Activated naive CD8-positive, alpha-beta T cell treated with anti-CD3 and anti-CD28 coated beads, Interleukin-2, amount 10 ng/mL, durations not matched to agents 7 days and 5 days (primary cell): ENCODE results near the gene FILIP1L. TPM values are rescaled to one million over a fixed set of nuclear protein-coding genes. Genes with fewer than 3 reads are reported as not detected.
A peak's percentile ranks its signal among the peaks of the same experiment; 100 is the strongest.

Experiments used
- ATAC-seq: fragments of 150-1000 bp; cut with Tn5 transposase; one replicate; pipeline ENCODE4 v1.10.0; 2021; ENCODE audit warnings: low read depth, moderate library complexity
- POLR2A ChIA-PET: fragments of 350-600 bp; sonication (Branson Sonifier 250); formaldehyde crosslinking; loops from one replicate; lab custom pipeline; 2021; ENCODE audit warnings: antibody characterized with exemption; lab: Charles Lee
- DNase-seq: peaks from one replicate; pipeline ENCODE4 v3.0.0; 2021
- H3K27ac Mint-ChIP-seq: one replicate; pipeline ENCODE4 v1.8.0; 2022; ENCODE audit warnings: mild to moderate bottlenecking, mixed read lengths
- H3K27me3 Mint-ChIP-seq: one replicate; pipeline ENCODE4 v1.8.0; 2022; ENCODE audit warnings: mild to moderate bottlenecking, moderate library complexity, mixed read lengths
- H3K36me3 Mint-ChIP-seq: one replicate; pipeline ENCODE4 v1.8.0; 2021; ENCODE audit warnings: mild to moderate bottlenecking, mixed read lengths
- H3K4me1 Mint-ChIP-seq: one replicate; pipeline ENCODE4 v1.8.0; 2021; ENCODE audit warnings: mixed read lengths
- H3K4me3 Mint-ChIP-seq: one replicate; pipeline ENCODE4 v1.8.0; 2022; ENCODE audit warnings: mild to moderate bottlenecking, moderate library complexity, mixed read lengths
- H3K9me3 Mint-ChIP-seq: one replicate; pipeline ENCODE4 v1.8.0; 2021; ENCODE audit warnings: mixed read lengths
- total RNA-seq, 2 experiments: library from RNA; stranded (reverse); gene quantifications; one replicate each; pipeline ENCODE4 v1.2.3, GENCODE V29; 2021

FILIP1L gene
- total RNA-seq, 2 experiments from 2014 or later, result 2.0 to 2.4 TPM

- Mint-ChIP-seq H3K36me3 (peaks cover 8% of the 10 kb centered on the region), H3K4me1 (peaks cover 54% of the 10 kb centered on the region), H3K27ac (no peak overlapping the region), H3K4me3 (no peak overlapping the region), H3K27me3 (peaks cover 13% of the 10 kb centered on the region), H3K9me3 (no peaks in the 10 kb centered on the region)
- POLR2A ChIA-PET, result no interaction called here
- ATAC-seq (no peak), DNase-seq (no peak)
Measured at GRCh38 chr3:99869621-99870020, 244.7 kb downstream of the FILIP1L start.

GRCh38 chr3:99868311-99868646, 246.0 kb downstream of the FILIP1L start:
- peaks cover 16% of the 10 kb centered on the region for H3K36me3 Mint-ChIP-seq
- H3K4me3 Mint-ChIP-seq, result no peak overlapping the region

DNA sequence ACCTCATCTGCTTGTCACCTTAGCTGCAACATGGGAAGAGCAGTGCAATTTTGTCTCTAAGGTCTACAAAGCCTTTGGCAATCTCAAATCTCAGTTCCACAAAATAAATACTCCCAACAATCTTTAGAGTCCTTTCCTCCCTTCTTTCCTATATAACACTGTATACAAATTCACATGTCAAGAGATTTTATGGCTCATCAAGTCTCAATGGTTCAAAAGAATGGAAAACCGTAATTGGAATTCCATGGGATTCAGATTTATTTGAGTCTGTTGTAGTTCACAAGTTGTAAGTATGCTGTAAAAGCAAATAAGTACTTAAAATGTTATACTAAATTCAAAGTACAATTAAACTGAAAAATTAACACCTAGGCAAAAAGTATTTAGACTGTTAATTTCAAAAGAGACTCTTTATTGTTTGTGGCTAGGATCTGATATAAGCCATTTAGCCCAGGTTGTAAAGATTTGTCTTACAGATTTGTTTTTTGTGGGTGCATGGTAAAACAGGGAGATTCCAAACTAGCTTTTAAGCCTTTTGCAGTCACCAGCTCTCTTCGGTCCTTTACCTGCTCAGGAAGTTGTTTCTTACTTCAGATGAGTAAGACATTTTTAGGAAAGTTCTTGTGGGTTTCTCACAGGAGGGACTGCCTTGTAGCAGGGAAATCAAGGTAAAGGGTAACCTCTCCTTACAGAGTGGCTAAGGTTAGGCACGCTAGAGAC, 246.5 kb downstream of the FILIP1L start:
- no peak overlapping the region for H3K27ac Mint-ChIP-seq
- POLR2A ChIA-PET, result interaction anchor here (1.2 kb wide), 1 partner anchor 49 kb away, joined by 3 read pairs; no protein-coding TSS in a partner anchor
- DNase-seq (no peak), ATAC-seq (peak; percentile 17)
- H3K27me3 Mint-ChIP-seq, result no peaks in the 10 kb centered on the region
- H3K9me3 Mint-ChIP-seq, result no peaks in the 10 kb centered on the region
- H3K4me1 Mint-ChIP-seq, result peaks cover 53% of the 10 kb centered on the region
- H3K4me3 Mint-ChIP-seq, result peak overlapping the region; percentile 20
- peaks cover 21% of the 10 kb centered on the region for H3K36me3 Mint-ChIP-seq

More at GRCh38 chr3:99868311-99868646, 246.0 kb downstream of the FILIP1L start:
- Mint-ChIP-seq H3K9me3 (no peaks in the 10 kb centered on the region), H3K27ac (no peak overlapping the region), H3K27me3 (peaks cover under 1% of the 10 kb centered on the region), H3K4me1 (peaks cover 55% of the 10 kb centered on the region)
- POLR2A ChIA-PET, result interaction anchor here (1.2 kb wide), 1 partner anchor 48 kb away, joined by 3 read pairs; no protein-coding TSS in a partner anchor
- DNase-seq (no peak), ATAC-seq (no peak)

GRCh38 chr3:99866261-99866761, 248.0 kb downstream of the FILIP1L start:
- POLR2A ChIA-PET, result no interaction called here
- Mint-ChIP-seq H3K4me3 (peak overlapping the region; percentile 50), H3K27ac (peak overlapping the region; percentile 60)

GRCh38 chr3:99865321-99865720, 249.0 kb downstream of the FILIP1L start:
- H3K27me3 Mint-ChIP-seq, result no peaks in the 10 kb centered on the region
- no peaks in the 10 kb centered on the region for H3K9me3 Mint-ChIP-seq
- DNase-seq (no peak), ATAC-seq (no peak)
- H3K4me3 Mint-ChIP-seq, result no peak overlapping the region
- H3K4me1 Mint-ChIP-seq, result peaks cover 42% of the 10 kb centered on the region
- POLR2A ChIA-PET, result no interaction called here
- H3K27ac Mint-ChIP-seq, result no peak overlapping the region
- H3K36me3 Mint-ChIP-seq, result peaks cover 27% of the 10 kb centered on the region

More at GRCh38 chr3:99866261-99866761, 248.0 kb downstream of the FILIP1L start:
- Mint-ChIP-seq H3K27me3 (no peaks in the 10 kb centered on the region), H3K36me3 (peaks cover 26% of the 10 kb centered on the region), H3K9me3 (no peaks in the 10 kb centered on the region), H3K4me1 (peaks cover 43% of the 10 kb centered on the region)
- no peak for DNase-seq
- peak; percentile 69 for ATAC-seq

DNA sequence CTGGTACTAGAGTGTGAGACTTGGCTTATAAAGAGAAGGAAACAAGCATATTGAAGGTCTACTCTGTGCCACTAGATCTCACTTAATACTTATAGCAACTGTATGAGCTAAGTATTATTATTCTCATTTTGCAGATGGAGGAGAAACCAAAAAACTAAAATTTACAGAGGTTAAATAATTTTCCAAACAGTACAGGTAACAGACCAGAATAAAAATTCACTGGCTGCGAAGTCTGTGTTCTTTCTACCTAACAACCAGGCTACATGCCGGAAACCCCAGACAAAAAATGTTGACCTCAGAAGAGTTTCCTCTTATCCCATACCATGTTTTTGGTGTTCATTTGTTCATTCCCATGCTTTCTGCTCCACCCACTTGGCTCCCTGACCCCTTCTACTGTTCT, 250.0 kb downstream of the FILIP1L start:
- ATAC-seq, result no peak
- H3K9me3 Mint-ChIP-seq, result no peaks in the 10 kb centered on the region
- peaks cover 41% of the 10 kb centered on the region for H3K4me1 Mint-ChIP-seq
- H3K4me3 Mint-ChIP-seq, result no peak overlapping the region
- H3K27me3 Mint-ChIP-seq, result no peaks in the 10 kb centered on the region
- no peak for DNase-seq
- POLR2A ChIA-PET, result no interaction called here
- peaks cover 27% of the 10 kb centered on the region for H3K36me3 Mint-ChIP-seq
- no peak overlapping the region for H3K27ac Mint-ChIP-seq

- no peak for DNase-seq
- no peak overlapping the region for H3K27ac Mint-ChIP-seq
- peaks cover 36% of the 10 kb centered on the region for H3K4me1 Mint-ChIP-seq
Measured at GRCh38 chr3:99863588-99863987, 250.7 kb downstream of the FILIP1L start.

DNA sequence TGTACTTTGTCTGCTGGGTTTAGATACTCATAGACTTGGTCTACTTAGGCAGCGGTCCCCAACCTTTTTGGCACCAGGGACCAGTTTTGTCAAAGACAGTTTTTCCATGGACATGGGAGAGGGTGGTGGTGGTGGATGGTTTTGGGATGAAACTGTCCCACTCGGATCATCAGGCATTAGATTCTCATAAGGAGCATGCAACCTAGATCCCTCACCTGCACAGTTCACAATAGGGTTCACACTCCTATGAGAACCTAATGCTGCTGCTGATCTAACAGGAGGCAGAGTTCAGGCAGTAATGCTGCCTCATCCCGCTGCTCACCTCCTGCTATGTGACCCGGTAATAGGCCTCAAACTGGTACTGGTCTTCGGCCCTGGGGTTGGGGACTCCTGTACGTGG, 251.3 kb downstream of the FILIP1L start:
- no peak for ATAC-seq
- POLR2A ChIA-PET, result no interaction called here
- peaks cover 31% of the 10 kb centered on the region for H3K4me1 Mint-ChIP-seq
- no peak for DNase-seq
- no peaks in the 10 kb centered on the region for H3K27me3 Mint-ChIP-seq
- H3K27ac Mint-ChIP-seq, result no peak overlapping the region
- no peaks in the 10 kb centered on the region for H3K9me3 Mint-ChIP-seq
- peaks cover 30% of the 10 kb centered on the region for H3K36me3 Mint-ChIP-seq
- H3K4me3 Mint-ChIP-seq, result no peak overlapping the region

More at GRCh38 chr3:99863588-99863987, 250.7 kb downstream of the FILIP1L start:
- ATAC-seq, result no peak
- Mint-ChIP-seq H3K36me3 (peaks cover 30% of the 10 kb centered on the region), H3K27me3 (no peaks in the 10 kb centered on the region), H3K4me3 (no peak overlapping the region), H3K9me3 (no peaks in the 10 kb centered on the region)
- POLR2A ChIA-PET, result no interaction called here

- Mint-ChIP-seq H3K27ac (no peak overlapping the region), H3K4me1 (peaks cover 23% of the 10 kb centered on the region), H3K9me3 (no peaks in the 10 kb centered on the region), H3K27me3 (no peaks in the 10 kb centered on the region), H3K36me3 (peaks cover 30% of the 10 kb centered on the region), H3K4me3 (no peak overlapping the region)
- ATAC-seq (no peak), DNase-seq (no peak)
- POLR2A ChIA-PET, result no interaction called here
Measured at GRCh38 chr3:99862208-99862607, 252.1 kb downstream of the FILIP1L start.

DNA sequence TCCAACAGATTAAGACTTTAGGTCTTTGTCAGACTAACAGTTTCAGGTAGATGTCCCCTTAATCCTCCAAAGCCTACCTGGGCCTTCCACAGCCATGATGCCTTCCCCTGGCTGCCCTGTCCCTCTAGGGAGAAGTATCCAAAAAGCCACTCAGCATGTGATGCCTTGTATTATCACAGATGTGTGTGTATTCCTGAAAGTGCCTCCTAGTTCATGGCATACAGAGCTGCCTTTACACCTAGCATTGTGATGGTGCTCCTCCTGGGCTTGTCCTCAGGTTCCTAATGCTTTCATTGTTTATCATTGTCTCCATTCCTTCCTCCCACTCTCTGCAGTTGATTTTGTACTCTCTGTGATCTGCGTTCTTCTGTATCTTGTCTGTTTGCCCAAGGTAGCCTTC, 253.1 kb downstream of the FILIP1L start:
- Mint-ChIP-seq H3K27ac (no peak overlapping the region), H3K4me3 (no peak overlapping the region), H3K27me3 (no peaks in the 10 kb centered on the region), H3K4me1 (peaks cover 14% of the 10 kb centered on the region), H3K9me3 (no peaks in the 10 kb centered on the region), H3K36me3 (peaks cover 30% of the 10 kb centered on the region)
- ATAC-seq (no peak), DNase-seq (no peak)
- POLR2A ChIA-PET, result no interaction called here

- Mint-ChIP-seq H3K4me3 (no peak overlapping the region), H3K27ac (no peak overlapping the region), H3K27me3 (no peaks in the 10 kb centered on the region), H3K4me1 (peaks cover 10% of the 10 kb centered on the region), H3K9me3 (no peaks in the 10 kb centered on the region), H3K36me3 (peaks cover 28% of the 10 kb centered on the region)
- POLR2A ChIA-PET, result no interaction called here
- no peak for DNase-seq
- ATAC-seq, result no peak
Measured at GRCh38 chr3:99859825-99860224, 254.5 kb downstream of the FILIP1L start.

DNA sequence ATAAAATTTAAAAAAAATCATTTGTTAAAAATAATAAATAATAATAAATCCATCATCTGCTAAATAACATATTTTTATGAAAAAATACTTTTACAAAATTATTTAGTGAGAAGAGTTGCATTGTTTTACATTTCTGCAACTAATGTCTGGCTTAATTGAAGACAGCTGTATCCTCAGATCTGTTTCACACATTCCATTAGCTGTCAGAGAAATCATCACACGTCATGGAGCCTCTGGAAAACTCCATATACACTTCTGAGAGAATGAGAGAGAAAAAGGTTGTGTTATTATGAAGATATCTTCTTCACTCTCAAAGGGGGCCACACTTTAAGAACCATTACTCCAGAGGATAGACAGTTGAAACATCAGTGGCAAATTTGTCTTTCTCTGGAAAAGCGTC, 255.8 kb downstream of the FILIP1L start:
- H3K4me3 Mint-ChIP-seq, result no peak overlapping the region
- H3K36me3 Mint-ChIP-seq, result peaks cover 20% of the 10 kb centered on the region
- POLR2A ChIA-PET, result no interaction called here
- peaks cover 7% of the 10 kb centered on the region for H3K4me1 Mint-ChIP-seq
- H3K9me3 Mint-ChIP-seq, result no peaks in the 10 kb centered on the region
- DNase-seq (no peak), ATAC-seq (no peak)
- H3K27ac Mint-ChIP-seq, result no peak overlapping the region
- H3K27me3 Mint-ChIP-seq, result no peaks in the 10 kb centered on the region

DNA sequence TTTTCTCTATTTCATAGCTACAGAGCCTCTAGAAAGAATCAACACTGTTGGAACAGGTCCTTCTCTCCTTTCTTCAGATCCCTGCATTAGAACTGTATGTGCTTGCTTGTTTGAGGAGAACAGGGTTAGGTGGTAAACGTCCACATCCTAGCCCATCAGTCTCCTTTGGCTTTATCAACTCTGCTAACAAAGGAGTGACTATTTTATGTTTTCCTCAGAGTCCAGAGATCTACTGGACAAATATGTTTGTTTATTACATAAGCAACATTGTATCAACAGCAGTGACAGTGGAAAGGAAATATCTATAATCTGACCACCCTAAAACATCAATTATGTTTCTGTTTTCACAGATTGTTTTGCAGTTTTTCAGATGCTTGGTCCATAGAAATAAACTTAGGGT, 257.0 kb downstream of the FILIP1L start:
- DNase-seq (no peak), ATAC-seq (no peak)
- H3K36me3 Mint-ChIP-seq, result peaks cover 11% of the 10 kb centered on the region
- H3K9me3 Mint-ChIP-seq, result no peaks in the 10 kb centered on the region
- H3K4me1 Mint-ChIP-seq, result peaks cover 7% of the 10 kb centered on the region
- H3K27ac Mint-ChIP-seq, result no peak overlapping the region
- POLR2A ChIA-PET, result no interaction called here
- H3K27me3 Mint-ChIP-seq, result no peaks in the 10 kb centered on the region
- H3K4me3 Mint-ChIP-seq, result no peak overlapping the region
